Neural progenitor cell (in vitro differentiated cells): ENCODE measurements around the gene INSC.

ENCODE experiments used
- CTCF ChIP-seq: fragments of 200-600 bp; sonication (generic); IDR thresholded peaks from 2 replicates; pipeline ENCODE4 v1.5.1; 2017; ENCODE audit warnings: antibody characterized with exemption, mild to moderate bottlenecking
- EZH2 ChIP-seq: fragments of 200-600 bp; sonication (generic); IDR thresholded peaks from 2 replicates; pipeline ENCODE4 v1.6.1; 2017; ENCODE audit warnings: antibody characterized with exemption, mild to moderate bottlenecking, moderate library complexity

- TF ChIP-seq EZH2: peak; percentile 58
- no peak for TF ChIP-seq CTCF
These were observed 41.1 kb upstream of the INSC start, which contains the start of gene CALCB for GRCh38 chr11:15073361-15074205.
